Prostate gland (tissue), 2 donors: ENCODE results near the gene SCOC. TPM values are rescaled to one million over a fixed set of nuclear protein-coding genes. Genes with fewer than 3 reads are reported as not detected.

ENCODE experiments used
- DNase-seq: peaks from one replicate; pipeline ENCODE4 v3.0.0-alpha.2; 2019; ENCODE audit warnings: low spot score
- H3K27ac ChIP-seq, 2 donors: fragments of 200-600 bp; sonication (generic); 2 replicates each; pipeline ENCODE4 v1.5.1; 2017 to 2019
- H3K27me3 ChIP-seq: fragments of 200-600 bp; sonication (generic); replicated peaks from 2 replicates; pipeline ENCODE4 v1.5.1; 2019; ENCODE audit not compliant: insufficient read depth
- H3K36me3 ChIP-seq, 2 donors: fragments of 200-600 bp; sonication (generic); 1 replicate in 1 of 2; 2 replicates in 1 of 2; pipeline versions ENCODE4 v1.5.1 to v1.8.1; 2017 to 2019
- H3K4me1 ChIP-seq: fragments of 200-600 bp; sonication (generic); replicated peaks from 2 replicates; pipeline ENCODE4 v1.5.1; 2019
- H3K4me3 ChIP-seq, 2 donors: fragments of 200-600 bp; sonication (generic); 2 replicates each; pipeline ENCODE4 v1.5.1; 2017 to 2019
- H3K9me3 ChIP-seq: fragments of 200-600 bp; sonication (generic); 2 replicates; pipeline ENCODE4 v1.5.1; 2017
- POLR2A ChIP-seq: fragments of 450-650 bp; IDR thresholded peaks from one replicate; pipeline ENCODE4 v1.6.1; 2016; ENCODE audit warnings: antibody characterized with exemption, mild to moderate bottlenecking
- POLR2AphosphoS5 ChIP-seq: sonication (generic); formaldehyde crosslinking; IDR thresholded peaks from one replicate; pipeline ENCODE4 v1.6.1; 2017; ENCODE audit warnings: antibody characterized with exemption
- WGBS: methylation state at CpG from one replicate; pipeline ENCODE4 v1.1.5; 2018; 5-methylcytosine and 5-hydroxymethylcytosine counted together
- intact Hi-C: fragments of 100-400 bp; cut with DNase I; formaldehyde crosslinking; loops from one replicate; pipeline ENCODE4 v1.14.2; 2022
- total RNA-seq, 2 donors: library from RNA; depleted of rRNA; stranded (reverse); fragments of >200 nt; gene quantifications; one replicate each; pipeline ENCODE4 v1.1.0, GENCODE V29; 2016
- TF ChIP-seq, protein P1 (sequence below), 4 experiments: fragments of 200-600 bp in 2 of 4; fragments of 450-650 bp in 2 of 4; sonication (generic) in 2 of 4; IDR thresholded peaks; 1 replicate in 3 of 4; 2 replicates in 1 of 4; pipeline ENCODE4 v1.5.1; 2016 to 2019; ENCODE audit warnings: antibody characterized with exemption in 4 of 4, mild to moderate bottlenecking in 2 of 4, moderate library complexity in 2 of 4

The SCOC gene
- total RNA-seq, 2 donors from 2014 or later = 28.2 to 58.8 TPM

DNA sequence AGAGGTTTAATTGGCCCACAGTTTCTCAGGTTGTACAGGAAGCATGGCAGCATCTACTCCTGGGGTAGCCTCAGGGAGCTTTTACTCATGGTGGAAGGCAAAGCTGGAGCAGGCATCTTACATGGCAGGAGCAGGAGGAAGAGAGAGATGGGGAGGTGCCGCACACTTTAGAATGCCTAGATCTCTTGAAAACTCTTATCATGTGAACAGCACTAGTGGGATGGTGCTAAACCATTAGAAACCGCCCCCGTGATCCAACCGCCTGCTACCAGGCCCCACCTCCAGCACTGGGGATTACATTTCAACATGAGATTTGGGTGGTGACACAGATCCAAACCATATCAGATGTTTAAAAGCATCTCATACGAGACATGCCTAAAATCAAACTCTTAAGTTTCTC, 41.6 kb upstream of the SCOC start:
- WGBS = 95% methylated on average over 5 of the region's 5 CpGs
- no peak overlapping the region for H3K4me3 ChIP-seq
- H3K36me3 ChIP-seq = no peaks in the 10 kb centered on the region
- H3K27me3 ChIP-seq = no peaks in the 10 kb centered on the region
- no peak for DNase-seq
- intact Hi-C loops = no loop called here
- no peaks in the 10 kb centered on the region for H3K4me1 ChIP-seq
- H3K9me3 ChIP-seq = no peaks in the 10 kb centered on the region
- TF ChIP-seq, protein P1, sequence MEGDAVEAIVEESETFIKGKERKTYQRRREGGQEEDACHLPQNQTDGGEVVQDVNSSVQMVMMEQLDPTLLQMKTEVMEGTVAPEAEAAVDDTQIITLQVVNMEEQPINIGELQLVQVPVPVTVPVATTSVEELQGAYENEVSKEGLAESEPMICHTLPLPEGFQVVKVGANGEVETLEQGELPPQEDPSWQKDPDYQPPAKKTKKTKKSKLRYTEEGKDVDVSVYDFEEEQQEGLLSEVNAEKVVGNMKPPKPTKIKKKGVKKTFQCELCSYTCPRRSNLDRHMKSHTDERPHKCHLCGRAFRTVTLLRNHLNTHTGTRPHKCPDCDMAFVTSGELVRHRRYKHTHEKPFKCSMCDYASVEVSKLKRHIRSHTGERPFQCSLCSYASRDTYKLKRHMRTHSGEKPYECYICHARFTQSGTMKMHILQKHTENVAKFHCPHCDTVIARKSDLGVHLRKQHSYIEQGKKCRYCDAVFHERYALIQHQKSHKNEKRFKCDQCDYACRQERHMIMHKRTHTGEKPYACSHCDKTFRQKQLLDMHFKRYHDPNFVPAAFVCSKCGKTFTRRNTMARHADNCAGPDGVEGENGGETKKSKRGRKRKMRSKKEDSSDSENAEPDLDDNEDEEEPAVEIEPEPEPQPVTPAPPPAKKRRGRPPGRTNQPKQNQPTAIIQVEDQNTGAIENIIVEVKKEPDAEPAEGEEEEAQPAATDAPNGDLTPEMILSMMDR (IDR thresholded peaks at IDR 0.05) = no peak
- TF ChIP-seq POLR2AphosphoS5 (no peak), POLR2A (no peak)
- H3K27ac ChIP-seq = no peak overlapping the region

DNA sequence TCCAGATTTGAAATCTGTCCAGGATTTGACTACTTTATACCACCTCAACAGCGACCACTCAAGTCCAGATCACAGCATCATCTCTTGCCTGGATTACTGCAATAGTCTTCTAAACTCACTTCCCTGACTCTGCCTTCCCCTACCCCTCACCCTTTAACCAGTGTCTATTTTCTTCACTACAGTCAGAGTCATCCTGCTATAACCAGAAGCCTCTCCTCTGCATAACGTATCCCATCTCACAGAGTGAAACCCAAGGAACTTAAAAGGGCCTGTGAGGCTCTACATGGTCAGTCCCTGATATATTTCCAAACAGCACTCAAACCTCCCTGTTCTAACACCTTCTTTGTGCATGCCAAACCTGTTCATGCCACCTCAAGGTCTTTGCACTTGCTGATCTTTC, 40.7 kb upstream of the SCOC start:
- Histone ChIP-seq H3K4me1 (no peaks in the 10 kb centered on the region), H3K36me3 (no peaks in the 10 kb centered on the region), H3K27ac (no peak overlapping the region), H3K9me3 (no peaks in the 10 kb centered on the region), H3K4me3 (no peak overlapping the region), H3K27me3 (no peaks in the 10 kb centered on the region)
- 86% methylated on average over 2 of the region's 2 CpGs for WGBS
- intact Hi-C loops = no loop called here
- DNase-seq = no peak
- TF ChIP-seq, protein P1 (IDR thresholded peaks at IDR 0.05) = no peak
- no peak for TF ChIP-seq POLR2A
- TF ChIP-seq POLR2AphosphoS5 = no peak

DNA sequence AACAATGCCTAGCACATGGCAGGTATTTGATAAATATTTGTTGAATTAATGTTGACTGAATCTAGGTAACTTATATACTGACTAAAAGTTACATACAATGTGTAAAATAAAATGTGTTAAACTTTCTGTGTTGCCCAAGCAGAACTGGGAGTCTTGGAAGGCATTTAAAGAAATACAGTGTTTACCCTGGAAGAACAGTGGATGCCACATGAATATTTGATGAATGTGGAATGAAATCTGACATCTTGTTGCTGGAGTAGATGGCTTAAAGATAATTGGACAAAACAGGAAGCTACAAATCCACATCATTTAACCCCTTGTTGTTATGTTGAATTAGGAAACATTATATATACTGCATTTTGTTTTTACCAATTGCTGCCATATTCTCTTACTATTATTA, 39.9 kb upstream of the SCOC start:
- no peak for DNase-seq
- TF ChIP-seq, protein P1 (IDR thresholded peaks at IDR 0.05) = no peak
- peak; percentile 51 for TF ChIP-seq POLR2AphosphoS5
- TF ChIP-seq POLR2A = no peak
- Histone ChIP-seq H3K4me3 (no peak overlapping the region), H3K4me1 (no peaks in the 10 kb centered on the region), H3K27me3 (no peaks in the 10 kb centered on the region), H3K36me3 (no peaks in the 10 kb centered on the region), H3K9me3 (no peaks in the 10 kb centered on the region), H3K27ac (no peak overlapping the region)
- intact Hi-C loops = no loop called here

DNA sequence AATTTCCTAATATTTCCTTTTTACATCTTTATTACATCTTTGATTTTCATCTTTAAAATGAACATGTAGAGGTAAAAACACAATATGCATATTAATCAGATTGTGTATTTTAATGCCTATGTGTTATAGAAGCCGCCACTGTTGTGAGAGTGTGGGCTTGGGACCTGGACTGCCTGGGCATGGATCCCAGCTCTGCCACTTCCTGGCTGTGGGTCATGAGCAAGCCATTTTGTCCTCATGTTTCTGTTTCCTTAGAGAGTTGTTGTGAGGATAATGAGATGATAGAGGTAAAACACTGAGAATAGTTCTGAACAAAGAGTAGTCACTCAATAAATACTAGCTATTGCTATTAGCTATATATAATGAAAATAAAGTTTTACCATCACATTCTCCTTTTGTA, 38.4 kb upstream of the SCOC start:
- intact Hi-C loops = no loop called here
- no peak overlapping the region for H3K27ac ChIP-seq
- no peaks in the 10 kb centered on the region for H3K36me3 ChIP-seq
- TF ChIP-seq POLR2AphosphoS5 (no peak), POLR2A (no peak)
- TF ChIP-seq, protein P1 (IDR thresholded peaks at IDR 0.05) = no peak
- no peak overlapping the region for H3K4me3 ChIP-seq
- H3K9me3 ChIP-seq = no peaks in the 10 kb centered on the region
- DNase-seq = no peak
- H3K4me1 ChIP-seq = no peaks in the 10 kb centered on the region
- 90% methylated on average over 1 of the region's 1 CpG for WGBS
- no peaks in the 10 kb centered on the region for H3K27me3 ChIP-seq

DNA sequence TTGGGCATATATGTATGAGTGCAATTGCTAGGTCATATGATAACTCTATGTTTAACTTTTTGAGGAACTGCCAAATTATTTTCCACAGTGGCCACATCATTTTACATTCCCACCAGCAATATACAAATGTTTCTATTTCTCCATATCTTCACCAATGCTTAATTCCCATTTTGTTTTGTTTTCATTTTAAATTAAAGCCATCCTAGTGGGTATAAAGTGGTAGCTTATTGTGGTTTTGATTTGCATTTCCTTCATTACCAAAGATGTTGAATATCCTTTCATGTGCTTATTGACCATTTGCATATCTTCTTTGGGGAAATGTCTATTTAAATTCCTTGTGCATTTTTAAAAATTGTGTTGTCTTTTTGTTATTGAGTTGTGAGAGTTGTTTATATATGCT, 36.7 kb upstream of the SCOC start:
- Histone ChIP-seq H3K27me3 (no peaks in the 10 kb centered on the region), H3K9me3 (no peaks in the 10 kb centered on the region), H3K27ac (no peak overlapping the region), H3K4me3 (no peak overlapping the region), H3K4me1 (no peaks in the 10 kb centered on the region), H3K36me3 (no peaks in the 10 kb centered on the region)
- TF ChIP-seq POLR2A = no peak
- TF ChIP-seq POLR2AphosphoS5 = no peak
- TF ChIP-seq, protein P1 (IDR thresholded peaks at IDR 0.05) = no peak
- intact Hi-C loops = no loop called here
- no peak for DNase-seq
